COLO829 (cell line): ENCODE results near the gene ARHGEF28.
A peak's percentile ranks its signal among the peaks of the same experiment; 100 is the strongest.

Source experiments
- DNase-seq: peaks from one replicate; pipeline ENCODE4 v3.0.0; 2012; ENCODE audit warnings: low spot score

Gene ARHGEF28

DNA sequence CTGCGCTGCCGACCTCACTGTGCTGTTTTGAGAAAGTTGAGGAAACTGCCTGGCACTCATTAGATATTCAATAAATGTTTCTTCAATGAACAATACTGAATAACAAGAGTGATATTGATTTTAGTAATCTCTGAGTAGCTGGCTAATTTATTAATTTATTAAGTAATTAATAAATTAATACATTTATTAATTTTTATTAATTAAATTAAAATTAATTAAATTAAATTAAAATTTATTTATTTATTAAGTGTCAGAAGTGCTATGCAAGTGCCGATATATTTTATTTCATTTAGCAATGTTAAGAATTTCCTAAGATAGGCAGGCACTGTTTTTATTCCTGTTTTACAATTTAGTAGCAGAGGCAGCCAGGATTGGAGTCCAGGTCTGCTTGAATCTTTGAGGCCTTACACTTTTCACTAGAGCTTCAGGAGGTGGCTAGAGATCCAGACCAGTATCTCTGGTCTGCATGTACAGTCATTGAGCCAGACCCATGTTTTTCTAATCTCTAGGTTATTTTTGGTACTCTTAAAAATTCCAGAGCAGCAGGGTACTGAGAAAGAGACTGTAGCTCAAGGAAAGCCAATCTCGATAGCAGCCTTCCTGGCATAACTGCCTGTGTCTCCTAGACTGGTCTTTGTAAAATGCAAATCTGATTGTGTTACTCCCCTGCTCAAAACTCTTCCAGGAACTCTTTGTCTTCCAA is 109.2 kb downstream of the ARHGEF28 start:
- DNase-seq = no peak

DNA sequence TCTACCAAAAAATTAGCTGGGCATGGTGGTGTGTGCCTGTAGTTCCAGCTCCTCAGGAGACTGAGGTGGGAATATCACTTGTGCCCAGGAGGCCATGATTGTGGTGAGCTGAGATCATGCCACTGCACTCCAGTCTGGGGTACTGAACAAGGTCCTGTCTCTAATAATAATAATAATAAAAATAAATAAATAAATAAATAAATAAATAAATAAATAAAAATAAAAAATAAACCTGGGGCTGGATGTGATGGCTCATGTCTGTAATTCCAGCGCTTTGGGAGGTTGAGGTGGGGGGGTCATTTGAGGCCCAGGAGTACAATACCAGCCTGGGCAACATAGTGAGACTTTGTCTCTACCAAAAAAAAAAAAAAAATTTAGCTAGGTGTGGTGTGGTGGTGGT is 113.7 kb downstream of the ARHGEF28 start:
- no peak for DNase-seq

DNA sequence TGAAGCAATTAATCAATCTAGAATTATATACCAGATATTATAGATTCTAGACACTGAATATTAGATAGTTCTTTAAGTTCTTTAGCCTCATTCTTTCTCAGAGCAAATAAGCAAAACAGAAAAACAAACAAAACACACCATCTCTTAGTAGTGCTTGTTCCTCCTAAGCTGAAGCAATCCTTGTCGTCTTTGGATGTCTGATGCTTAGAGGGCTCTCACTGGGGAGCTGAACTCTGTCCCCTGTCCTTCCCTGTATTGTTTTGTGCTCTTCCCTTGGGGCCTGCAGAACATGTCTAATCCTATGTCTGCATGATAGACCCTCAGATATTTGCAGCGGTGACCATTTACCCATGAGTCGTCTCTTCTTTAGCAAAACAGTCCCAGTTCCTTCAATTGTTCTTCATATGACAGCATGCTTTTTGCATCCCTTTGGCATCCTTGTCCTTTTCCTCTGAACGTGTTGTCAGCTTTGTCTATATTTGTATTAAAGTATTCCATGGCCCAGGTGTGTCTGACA is 114.3 kb downstream of the ARHGEF28 start:
- no peak for DNase-seq

DNA sequence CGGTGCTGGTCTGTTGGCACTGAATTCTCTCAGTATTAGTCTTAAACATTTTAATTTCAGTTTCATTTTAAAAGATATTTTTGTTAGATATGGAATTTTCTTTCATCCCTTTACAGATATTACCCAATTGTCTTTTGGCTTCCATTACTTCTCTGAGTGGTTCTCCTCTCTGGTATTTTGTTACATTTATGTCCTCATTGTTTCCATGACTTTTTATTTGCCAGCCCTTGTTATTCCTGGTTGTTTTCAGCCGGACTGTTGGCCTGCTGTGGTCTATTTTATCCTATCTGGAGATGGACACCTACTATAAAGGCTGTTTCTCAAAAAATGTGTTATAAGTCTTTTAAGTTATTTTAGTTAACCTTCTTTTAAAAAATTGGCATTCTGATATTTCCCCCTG is 117.2 kb downstream of the ARHGEF28 start:
- DNase-seq = no peak

DNA sequence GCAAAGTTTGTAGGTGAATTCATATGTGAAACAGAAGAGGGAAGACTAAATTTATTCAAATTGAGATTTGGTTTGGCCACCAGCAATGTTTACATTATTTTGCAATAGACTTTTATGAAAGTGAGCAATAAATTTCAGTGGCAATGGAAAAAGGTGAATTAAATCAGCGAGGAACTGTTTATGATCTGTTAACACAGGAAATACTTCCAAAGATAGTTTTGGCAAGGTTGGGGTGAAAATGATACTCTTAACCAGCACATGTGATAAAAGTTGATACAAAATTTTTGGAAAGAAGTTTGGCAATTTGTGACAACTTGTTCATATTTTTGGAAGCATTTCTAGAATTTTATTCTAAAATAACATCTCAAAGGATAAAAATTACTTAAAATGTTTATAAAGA is 119.8 kb downstream of the ARHGEF28 start:
- no peak for DNase-seq

DNA sequence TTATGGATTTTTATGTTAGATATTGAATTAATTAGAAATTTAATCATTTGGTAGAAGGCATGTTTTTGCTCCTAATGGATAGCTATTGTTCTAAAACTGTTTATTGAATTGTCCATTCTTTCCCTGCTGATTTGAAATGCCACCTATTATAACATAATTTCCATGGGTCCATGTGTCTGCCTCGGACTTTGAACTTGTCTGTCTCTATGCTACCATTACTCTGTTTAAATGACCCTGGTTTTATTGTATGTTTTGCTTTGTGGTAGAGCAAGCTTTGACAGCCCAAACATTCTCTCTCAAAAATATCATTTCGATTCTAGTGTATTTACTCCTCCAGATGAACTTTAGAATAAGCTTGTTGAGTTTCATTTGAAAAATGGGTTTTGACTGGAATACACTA is 120.6 kb downstream of the ARHGEF28 start:
- DNase-seq = no peak

DNA sequence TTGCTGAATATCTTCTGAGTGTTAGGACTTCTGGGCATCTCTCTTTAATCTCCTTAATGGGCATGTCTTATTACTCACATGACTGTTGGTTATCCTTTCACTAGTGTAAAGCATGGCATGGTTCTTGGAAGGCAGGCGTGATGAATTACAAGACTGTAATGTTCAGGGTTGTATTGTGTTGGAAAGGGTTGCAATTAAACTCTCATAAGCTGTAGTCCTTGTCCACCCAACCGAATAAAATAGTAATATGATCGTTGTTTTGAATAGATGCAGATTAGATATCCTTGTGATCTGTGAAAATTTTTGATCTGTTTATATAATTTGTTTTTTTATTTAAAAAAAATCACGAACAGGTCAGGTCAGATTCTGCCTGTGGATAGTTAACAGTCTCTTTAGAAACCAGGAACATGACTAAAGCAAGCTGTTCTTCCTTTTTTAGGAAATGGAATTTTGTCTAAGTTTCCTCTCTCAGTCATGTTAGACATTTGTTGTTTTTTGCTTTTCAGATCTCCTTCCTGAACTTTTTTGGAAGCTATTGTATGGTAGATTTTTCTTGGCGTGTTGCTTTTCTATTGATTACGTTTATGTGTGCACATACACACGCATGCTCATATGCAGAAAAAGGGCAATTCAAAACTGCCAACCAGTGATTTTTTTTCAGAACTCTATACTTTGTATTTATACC is 121.8 kb downstream of the ARHGEF28 start:
- DNase-seq = no peak

DNA sequence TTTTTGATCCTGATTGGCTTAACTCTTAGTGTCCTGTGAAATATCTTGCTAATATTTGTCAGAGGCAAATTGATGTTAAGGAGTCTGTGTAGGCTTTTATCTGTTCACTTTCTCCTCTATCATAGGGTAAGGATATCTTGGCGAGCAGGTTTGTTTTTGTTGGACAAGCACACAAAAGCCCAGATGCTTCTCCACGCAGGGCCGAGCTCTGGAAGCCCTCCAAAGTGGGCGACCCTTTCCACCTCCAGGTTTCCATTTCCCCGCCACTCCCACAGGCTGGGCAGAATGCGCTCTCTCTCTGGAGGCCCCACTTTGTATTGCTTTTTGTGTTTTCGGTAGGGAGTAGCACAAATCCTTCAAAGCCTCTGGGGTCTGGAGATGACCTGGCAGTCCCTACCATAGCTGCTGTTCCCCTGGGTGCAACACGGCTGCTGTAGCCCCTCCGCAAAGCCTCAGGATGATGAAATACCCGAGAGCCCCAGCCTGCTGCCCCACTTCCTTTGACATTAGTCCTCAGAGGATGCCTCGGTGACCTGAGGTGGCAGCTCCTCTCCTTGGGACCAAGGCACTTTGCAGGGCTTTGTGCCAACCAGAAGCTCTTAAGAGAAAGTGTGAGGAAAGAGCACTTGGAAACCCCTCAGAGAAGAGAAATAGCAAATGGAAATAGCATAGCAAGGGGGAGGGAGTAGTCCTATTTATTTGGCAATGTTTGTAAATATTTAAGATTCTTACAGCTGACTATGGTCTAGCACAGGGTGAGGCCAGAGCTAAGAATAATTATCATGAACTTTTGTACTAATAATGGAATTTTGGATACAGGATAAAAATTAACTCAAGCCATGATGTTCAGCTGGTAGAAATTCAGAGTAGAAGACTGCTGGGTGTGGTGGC is 122.8 kb downstream of the ARHGEF28 start:
- no peak for DNase-seq

DNA sequence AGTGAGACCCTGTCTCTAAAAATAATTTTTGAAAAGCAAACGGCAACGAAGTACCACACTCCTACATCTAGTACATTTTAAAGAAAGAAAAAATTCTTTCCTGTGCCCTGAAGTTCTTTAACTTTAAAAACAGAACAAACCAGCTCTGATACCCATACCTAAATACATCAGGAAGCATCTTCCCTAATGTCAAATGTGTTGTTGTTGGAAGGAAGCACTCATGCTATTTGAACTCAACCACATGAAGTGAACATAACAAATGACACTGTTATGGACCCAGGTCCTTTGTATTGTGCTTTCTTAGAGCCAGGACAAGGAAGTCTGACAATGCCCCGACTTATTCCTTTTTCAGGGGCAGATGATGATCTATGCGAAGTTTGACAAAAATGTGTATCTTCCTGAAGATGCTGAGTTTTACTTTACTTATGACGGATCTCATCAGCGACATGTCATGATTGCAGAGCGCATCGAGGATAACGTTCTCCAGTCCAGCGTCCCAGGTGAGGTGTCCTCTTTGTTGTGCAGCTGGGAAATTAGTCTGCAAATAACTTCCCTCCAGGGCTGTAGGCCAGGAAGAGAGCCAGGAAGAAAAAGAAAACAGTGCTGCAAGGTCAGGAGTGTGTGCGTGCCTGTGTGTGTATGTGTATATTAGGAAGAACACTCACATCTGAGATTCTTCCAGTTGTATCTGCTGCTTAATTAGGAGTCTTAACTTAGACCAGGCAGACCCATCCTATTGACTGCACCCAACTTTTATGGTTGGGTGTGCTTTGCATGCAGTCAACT is 123.7 kb downstream of the ARHGEF28 start:
- no peak for DNase-seq

DNA sequence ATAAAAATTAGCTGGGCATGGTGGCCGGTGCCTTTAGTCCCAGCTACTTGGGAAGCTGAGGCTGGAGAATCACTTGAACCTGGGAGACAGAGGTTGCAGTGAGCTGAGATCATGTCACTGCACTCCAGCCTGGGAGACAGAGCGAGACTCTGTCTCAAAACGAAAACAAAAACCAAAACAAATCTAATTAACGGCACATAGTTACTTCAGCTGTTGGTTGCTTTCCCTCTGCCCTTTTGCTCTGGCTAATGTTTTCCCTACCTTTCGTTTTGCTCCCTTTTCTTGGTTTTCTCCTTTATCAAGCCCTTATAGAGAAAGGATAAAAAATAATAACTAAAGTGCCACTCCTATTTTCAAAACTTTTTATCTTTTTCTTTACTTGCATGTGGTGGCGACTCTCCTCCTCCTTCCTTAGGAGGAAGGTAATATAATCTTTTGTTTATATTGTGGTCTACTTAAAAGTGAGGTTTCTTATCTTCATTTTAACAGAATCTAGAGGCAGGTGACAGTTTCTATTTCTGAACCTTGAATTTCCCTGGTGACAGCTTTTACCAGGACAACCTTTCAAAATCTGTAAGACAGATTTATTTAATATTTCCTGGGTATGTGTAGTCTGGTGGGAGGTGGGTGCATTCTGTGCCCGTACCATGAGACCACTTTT is 125.4 kb downstream of the ARHGEF28 start:
- DNase-seq = no peak

DNA sequence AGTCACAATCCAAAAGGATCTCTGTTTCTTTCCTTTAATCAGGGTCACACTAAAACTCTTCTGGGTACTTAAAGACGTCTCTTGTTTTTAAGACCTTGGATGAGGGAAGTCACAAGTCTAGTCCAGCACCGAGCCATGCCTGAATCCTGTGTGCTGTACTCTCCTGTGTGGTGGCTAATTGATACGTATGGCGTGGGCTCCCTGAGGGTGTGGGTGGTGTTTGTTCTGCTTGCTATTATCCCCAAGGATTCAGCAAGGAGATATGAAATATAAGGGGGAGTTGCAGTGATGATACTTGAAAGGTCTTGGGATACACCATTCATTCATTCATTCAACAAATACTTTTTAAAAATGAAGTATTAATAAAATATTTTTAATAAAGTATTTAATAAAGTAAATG is 128.3 kb downstream of the ARHGEF28 start:
- DNase-seq = no peak

DNA sequence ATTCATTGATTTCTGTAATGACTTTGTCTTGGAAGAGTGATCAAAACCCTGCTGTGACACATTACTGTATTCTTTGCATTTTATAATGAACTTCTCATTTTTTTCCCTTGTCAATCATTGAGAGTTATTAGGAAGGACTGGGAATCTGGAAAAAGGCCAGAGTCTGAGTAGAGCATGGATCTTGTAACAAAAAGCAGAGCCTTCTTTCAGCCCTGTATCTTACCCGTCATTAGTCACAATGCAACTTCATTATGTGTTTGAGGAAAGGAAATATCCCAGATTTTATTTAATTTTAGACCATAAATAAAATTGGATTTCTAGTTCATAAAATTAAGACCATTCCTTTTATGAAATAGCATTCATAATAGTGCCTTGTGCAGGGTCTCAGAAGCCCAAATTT is 131.4 kb downstream of the ARHGEF28 start:
- DNase-seq = no peak

DNA sequence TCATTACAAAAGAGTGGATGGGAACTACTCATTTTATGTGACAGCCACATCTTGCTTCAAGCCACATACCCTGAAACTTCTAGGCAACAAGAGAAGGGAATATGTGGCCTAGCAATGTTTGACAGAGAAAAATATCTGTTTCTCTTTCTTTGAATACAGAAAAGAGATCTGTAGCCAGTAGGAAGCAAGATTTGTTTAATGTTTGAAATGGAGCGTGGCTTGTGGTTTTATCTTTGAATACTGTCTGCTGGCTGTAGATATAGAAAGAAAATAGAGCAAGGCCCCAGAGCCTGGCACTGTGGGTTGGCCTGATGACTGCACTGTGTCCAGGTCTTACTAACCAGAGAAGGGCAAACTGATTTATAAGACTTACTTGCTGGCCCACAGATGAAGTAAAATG is 133.8 kb downstream of the ARHGEF28 start:
- no peak for DNase-seq

DNA sequence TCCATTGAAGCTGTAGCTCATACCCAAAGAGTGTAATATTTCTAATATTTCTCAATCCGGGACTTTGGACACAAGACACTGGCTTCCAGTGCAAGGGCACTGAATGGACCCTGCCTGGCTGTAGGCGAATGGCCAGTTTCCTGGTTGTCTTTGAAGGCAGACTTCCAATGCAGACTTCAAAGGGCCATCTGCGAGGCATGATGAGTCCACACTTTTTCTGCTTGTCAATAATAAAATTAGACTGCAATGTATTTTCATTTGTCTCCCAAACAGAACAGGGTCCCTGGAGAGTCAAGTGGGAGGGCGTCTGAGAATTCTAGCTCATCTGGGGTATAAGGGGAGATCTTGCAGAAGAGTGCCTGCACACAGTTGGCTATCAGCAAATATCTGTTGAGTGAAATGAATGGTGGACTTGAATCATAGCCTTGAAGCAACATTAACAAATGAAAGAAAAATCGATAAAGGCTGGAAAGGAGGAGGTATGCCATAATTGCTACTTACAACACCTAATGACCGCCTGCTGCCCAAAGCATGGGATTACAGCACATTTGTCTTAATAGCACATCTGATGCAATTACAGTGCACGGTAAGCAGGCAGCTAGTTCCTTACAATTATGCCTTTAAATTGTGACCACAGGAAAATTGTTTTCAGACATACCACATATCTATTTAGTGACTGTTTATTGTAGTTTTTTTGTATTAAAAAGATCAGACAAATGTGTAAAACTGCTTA is 137.5 kb downstream of the ARHGEF28 start:
- DNase-seq = no peak

DNA sequence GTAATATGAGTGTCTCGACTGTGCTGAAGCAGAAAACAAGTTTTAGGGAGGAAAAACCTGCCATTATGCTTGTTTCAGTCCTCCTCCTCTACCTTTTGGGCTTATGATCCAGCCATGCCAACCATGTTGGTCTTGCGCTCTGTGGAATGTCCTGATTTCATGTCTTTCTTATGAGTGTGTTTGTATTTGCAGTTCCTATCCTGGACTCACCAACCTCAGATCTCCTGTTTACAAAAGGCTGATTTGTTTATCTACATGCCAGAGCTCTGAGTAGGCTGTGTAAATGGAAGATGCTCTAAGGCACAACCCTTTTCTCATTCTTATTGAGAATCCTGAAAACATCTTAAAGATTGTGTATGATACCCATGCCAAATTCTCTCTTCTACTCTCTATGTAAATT is 138.6 kb downstream of the ARHGEF28 start:
- DNase-seq = peak; percentile 13

DNA sequence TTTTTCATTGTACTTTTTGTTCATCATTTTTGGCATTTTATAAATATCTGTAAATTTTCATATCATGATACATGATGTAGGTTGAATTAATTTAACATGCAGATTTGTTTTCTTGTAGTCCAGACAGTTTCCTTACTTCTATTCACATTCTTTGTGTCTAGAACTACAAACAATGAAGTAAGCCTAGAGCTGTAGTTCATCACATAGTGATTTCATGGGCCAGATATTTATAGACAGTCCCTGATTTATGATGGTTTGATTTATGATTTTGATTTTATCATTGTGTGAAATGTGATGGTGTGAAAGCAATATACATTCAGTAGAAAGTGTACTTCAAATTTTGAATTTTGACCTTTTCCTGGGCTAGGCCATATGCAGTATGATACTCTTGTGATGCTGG is 139.0 kb downstream of the ARHGEF28 start:
- no peak for DNase-seq

DNA sequence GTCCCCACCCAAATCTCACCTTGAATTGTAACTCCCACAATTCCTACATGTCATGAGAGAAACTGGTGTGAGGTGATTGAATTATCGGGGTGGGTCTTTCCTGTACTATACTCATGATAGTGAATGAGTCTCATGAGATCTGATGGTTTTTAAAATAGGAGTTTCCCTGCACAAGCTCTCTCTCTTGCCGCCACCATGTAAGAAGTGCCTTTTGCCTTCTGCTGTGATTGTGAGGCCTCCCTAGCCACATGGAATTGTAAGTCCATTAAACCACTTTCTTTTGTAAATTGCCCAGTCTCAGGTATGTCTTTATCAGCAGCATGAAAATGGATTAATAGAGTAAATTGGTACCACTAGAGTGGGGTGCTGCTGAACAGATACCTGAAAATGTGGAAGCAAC is 140.9 kb downstream of the ARHGEF28 start:
- DNase-seq = no peak

DNA sequence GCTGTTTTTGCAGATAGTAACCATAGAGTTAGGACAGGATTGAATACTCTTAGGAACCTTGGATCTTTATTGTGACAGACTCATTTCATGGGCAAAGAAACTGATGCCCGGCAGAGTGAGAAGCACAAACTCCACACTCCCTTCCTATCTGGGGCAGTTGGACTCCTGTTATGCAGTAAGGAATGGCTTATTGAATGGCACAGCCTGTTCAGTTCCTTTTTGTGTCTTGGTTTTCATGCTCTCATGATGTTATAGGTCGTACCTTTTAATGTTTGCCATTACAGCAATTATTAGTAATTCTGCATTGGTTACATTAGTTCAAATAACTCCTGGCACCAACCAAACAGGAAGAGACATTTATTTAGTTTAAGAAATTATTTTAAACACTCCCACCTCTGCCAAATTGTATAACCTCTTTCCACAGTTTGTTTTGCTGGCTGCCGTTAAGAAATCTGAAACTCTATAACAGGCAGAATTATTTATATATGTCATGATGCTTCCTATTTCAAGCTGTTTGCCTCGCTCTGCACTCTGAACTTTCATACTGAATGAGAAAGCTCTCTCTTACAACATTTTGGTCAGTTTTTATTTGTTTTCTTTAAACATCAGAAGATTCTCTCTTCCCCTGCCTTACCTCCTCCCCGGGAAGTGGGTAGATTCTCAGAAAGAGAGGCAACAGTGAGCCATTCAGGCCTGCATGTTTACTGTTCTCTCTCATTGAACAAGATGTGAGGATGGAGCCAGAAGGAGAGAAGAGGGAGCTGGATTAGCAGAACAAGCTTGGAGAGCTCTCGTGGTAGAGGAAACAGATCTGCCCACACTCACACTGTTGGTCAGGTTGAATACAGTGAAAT is 144.4 kb downstream of the ARHGEF28 start:
- DNase-seq = no peak

DNA sequence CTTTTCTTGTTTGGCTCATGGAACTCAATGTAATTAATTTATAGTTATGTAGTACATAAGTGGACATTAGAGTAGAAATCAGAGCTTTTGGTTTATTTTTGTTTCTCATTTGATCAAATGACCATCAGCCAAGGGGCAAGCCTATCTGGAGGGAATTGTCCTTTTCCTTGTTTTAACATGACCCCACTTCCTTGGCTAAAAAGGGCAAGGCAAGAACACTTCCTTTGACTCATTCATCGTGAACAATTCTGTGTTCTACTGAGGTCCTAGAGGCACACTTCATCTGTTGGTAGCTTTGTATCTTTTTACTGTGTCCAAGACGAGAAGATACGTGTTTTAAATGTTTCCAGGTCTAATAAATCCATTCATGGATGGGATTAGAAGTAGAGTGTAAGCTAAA is 148.9 kb downstream of the ARHGEF28 start:
- no peak for DNase-seq

DNA sequence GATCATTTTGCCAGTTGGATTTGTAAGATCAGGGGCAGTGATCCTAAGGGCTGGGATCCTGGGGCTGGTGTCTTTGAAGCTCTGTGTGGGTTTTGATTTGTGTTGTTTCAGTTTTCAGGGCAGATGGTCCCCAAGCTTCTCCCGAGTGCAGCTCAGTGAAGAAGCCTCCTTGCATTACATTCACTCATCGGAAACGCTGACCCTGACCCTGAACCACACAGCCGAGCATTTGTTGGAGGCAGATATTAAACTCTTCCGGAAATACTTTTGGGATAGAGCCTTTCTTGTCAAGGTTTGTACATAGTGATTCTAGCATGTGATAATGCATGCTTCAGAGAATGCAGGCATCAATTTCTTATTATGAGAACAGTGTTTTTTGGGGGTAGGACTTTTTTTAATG is 150.4 kb downstream of the ARHGEF28 start:
- peak; percentile 31 for DNase-seq
